Erythroblast (primary cell): ENCODE measurements around the gene CPXM2.

Source experiments
- DNase-seq, 2 experiments: peaks; one replicate each; lab custom pipeline; 2025; lab: John Stamatoyannopoulos, UW
- GATA1 ChIP-seq: IDR thresholded peaks from 2 replicates; pipeline ENCODE4 v1.6.1; 2011; ENCODE audit warnings: low read depth, mild to moderate bottlenecking, control low read depth, low read length, moderate library complexity
- POLR2A ChIP-seq: IDR thresholded peaks from 2 replicates; pipeline ENCODE4 v1.6.1; 2011; ENCODE audit warnings: mild to moderate bottlenecking, low read length

Gene CPXM2

DNA sequence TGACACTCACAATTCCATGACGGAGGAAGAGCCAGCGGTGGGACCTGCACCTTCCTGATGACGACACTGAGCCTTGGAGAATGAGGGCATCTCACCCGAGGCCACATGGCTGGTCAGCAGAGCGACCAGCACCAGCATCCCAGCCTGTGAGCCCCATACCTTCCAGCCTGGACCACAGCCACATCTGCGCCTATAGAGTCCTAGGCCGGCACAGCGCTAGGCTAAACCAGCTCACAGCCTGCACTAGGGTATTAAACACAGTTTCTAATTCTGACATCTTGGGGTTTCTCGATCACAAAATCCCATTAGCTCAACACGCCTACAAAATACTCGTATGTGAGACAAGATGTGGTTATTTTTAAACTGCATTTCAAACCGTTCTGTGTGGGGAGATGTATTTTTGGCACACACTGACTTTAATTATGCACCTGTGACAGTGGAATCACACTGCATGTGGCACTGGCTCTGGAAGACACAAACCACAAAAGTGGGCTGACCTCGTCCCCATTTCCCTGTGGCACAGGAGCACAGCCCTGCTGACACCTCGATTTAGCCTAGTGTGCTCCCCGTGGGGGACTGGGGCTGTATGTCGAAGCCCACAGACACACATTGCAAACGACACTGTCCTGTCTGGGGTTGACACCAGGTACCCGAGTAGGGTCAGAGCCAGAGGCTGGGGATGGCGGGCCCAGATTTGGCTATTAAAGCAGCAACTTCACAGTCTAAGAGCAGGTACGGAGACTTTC lies 32.5 kb downstream of the CPXM2 start:
- DNase-seq, result no peak
- TF ChIP-seq POLR2A (no peak), GATA1 (no peak)

GRCh38 chr10:123858077-123858681 lies 33.4 kb downstream of the CPXM2 start:
- no peak for TF ChIP-seq GATA1
- TF ChIP-seq POLR2A, result no peak
- DNase-seq, result no peak

GRCh38 chr10:123857616-123858015 lies 34.0 kb downstream of the CPXM2 start:
- no peak for TF ChIP-seq POLR2A
- no peak for TF ChIP-seq GATA1
- no peak for DNase-seq

DNA sequence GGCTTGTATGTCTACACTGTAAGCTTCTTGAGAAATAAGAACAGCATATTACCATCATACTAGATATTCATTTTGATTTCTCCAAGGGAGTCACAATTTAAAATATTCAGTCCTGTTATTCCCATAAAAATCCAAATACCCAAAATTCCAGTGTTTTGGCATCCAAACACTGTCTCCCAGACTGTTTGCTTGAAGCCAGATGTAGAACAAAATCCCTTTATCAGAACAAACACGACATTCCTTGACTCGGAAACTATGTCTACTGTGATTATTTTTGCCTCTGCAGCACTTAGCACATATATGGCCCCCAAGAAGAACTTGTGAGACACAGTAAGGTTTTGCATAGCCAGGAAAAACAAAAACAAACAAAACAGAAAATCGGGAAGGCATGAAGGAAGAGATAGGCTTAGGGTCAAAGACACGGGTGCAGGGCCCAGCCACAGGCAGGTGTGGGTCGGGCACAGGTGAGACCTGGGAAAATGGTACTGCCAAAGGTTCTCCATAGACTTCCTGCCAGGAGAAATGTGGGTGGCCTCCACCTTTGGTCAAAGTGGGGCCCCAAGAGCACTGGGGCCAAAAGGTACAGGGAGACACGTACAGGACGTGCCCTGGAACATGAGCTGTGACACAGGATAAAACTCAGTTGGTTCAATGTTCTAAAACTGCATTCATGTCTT lies 36.5 kb downstream of the CPXM2 start:
- TF ChIP-seq GATA1 (no peak), POLR2A (no peak)
- no peak for DNase-seq

- DNase-seq, result no peak
- no peak for TF ChIP-seq GATA1
- TF ChIP-seq POLR2A, result no peak
Observed at GRCh38 chr10:123854498-123854897, 37.1 kb downstream of the CPXM2 start.

DNA sequence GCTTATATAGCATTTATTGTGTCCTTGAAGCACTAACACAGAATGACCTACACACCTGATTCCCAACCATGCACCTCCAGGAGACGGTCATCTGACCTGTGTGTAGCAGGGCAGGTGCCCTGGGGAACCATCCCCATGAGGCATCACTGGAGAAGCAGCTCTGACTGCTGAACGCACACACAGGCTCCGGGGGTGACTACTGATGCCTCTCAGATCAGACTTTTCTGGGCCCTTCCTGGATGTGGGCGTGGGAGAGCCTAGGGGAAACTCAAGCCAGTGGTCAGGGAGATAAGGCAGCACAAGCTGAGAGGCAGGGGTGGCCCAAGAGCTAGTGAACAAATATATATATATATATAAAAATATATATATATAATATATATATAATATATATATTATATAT lies 37.6 kb downstream of the CPXM2 start:
- no peak for DNase-seq
- TF ChIP-seq POLR2A (no peak), GATA1 (no peak)

DNA sequence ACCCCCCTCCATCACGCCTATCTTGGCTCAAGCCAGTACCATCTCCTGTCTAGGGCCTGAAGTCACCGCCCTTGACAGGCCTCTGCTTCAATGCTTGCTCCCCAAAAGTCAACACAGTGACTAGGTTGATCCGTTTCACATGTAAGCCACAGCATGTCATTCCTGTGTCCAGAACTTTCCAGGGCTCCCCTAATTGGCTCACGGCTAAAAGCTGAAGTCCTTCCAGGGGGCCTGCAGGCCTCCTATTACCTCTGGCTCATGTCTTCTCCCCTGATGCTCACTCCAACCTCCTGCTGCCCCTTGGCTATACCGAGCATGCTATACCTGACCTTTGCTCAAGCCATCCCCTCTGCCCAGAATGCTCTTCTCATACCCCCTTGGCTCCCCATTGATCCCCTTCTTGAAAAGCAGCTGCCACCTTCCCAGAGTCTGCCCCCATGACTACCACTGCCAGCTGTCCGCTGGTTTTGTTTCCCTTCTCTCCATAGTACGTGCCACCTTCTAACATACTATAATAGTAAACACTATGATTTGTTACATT lies 39.1 kb downstream of the CPXM2 start:
- no peak for DNase-seq
- TF ChIP-seq POLR2A (no peak), GATA1 (no peak)

- no peak for TF ChIP-seq GATA1
- TF ChIP-seq POLR2A, result no peak
- no peak for DNase-seq
Observed at GRCh38 chr10:123848564-123849457, 42.8 kb downstream of the CPXM2 start.

DNA sequence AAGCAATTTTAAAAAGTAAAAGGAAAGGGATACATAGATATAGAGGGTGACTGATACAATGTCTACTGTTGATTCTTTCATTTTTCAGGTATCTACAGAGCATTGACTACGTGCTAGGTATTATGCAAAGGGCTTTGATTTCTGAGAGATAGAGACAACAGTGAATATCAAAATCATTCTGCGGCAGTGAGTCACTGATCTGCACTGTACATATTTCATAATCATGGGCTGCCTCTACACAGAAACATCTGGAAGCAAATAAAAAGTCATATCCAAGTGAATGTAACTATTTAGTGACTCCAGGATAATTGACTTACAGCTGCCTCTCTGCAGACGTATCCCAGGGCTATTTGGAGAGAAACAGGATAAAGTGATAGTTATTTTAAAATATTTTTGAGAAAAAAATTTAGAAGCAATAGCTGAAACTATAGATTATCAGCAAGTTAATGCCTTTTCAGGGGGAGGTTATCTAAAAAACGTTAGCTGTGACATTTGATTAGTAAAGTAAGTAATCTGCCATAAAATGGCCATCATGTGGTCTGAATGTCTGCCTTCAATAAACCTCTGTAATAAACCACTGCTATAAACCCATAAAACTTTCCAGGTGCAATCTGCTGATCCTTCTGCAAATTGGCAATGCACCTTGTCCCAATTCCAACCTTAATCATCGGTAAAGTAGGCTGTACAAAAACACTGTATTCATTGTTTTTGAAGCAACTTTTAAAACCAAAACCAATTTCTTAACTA lies 43.7 kb downstream of the CPXM2 start:
- DNase-seq, result no peak
- TF ChIP-seq POLR2A, result no peak
- no peak for TF ChIP-seq GATA1

DNA sequence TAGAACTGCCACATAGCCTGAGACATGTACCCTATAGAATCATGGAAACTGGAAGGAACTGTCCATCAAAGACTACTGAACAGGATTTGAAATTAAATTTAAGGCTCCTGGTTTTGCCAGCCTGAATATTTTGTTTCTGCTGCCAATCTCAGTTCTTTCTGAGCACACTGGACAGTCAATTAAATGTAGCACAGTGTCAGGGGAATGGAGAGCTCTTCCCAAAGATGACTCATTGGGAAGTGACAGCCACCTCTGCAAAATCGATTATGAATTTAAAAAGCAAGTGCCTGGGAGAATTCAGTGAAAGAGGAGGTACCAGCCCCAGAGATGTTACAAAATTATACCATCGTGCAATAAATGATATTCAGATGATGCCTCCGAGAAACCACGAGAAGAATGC lies 47.8 kb downstream of the CPXM2 start:
- no peak for TF ChIP-seq POLR2A
- no peak for DNase-seq

DNA sequence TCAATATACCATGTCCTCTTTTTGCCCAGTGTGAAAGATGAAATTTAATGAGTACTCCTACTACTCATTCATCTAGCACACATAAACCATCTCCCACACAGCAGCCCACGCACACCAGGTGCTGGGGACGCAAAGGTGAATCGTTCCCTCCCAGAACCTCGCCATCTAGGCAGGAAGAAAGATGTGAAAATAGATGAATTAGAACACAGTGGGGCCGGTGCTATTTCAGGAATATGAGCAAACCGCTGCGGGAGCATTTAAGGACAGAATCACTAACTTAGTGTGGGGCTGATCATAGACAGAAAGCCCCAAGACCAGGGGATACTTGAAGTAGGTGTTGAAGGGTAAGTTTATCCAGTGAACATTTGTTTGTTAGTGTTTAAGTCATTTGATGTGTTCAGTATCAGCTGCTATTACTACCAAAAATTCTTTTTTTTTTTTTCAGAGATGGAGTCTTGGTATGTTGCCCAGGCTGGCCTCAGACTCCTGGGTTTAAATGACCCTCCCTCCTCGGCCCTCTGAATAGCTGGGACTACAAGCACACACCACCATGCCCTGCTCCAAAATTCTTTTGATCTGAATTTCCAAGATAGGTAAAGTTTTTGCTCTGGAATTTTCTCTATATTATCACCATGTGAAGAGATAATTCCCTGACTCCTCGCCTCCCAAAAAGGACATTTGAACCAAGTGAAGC lies 48.8 kb downstream of the CPXM2 start:
- no peak for DNase-seq
- TF ChIP-seq POLR2A, result no peak
- no peak for TF ChIP-seq GATA1

DNA sequence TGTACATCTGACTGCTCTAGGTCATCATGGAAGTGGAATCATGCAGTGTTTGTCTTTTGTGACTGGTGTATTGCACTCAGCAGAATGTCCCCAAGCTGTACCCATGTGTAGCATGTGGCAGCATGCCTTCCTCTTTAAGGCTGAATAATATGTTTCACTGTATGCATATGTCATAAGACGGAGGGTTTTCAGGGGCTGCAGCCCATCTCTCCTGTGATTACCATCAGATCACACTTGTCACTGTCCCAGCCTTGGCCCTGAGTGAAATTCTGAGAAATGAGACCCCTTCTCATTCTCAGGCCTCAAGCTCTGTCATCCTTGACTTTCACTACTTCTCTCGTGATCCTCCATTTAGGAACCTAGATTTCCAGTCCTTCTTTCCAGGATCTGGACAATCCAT lies 50.0 kb downstream of the CPXM2 start:
- TF ChIP-seq GATA1 (no peak), POLR2A (no peak)
- no peak for DNase-seq
